ENCODE results near the gene VTI1A.

The VTI1A gene

GRCh38 chr10:112775892-112776674 lies 329.1 kb downstream of the VTI1A start:
- DNase-seq (ENCODE audit: low read depth): no peak
- TF ChIP-seq, protein P1, sequence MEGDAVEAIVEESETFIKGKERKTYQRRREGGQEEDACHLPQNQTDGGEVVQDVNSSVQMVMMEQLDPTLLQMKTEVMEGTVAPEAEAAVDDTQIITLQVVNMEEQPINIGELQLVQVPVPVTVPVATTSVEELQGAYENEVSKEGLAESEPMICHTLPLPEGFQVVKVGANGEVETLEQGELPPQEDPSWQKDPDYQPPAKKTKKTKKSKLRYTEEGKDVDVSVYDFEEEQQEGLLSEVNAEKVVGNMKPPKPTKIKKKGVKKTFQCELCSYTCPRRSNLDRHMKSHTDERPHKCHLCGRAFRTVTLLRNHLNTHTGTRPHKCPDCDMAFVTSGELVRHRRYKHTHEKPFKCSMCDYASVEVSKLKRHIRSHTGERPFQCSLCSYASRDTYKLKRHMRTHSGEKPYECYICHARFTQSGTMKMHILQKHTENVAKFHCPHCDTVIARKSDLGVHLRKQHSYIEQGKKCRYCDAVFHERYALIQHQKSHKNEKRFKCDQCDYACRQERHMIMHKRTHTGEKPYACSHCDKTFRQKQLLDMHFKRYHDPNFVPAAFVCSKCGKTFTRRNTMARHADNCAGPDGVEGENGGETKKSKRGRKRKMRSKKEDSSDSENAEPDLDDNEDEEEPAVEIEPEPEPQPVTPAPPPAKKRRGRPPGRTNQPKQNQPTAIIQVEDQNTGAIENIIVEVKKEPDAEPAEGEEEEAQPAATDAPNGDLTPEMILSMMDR (conservative IDR thresholded peaks at IDR 0.05; ENCODE audit: low read length): no peak
- H3K4me3 ChIP-seq (ENCODE audit: low read length): no peak overlapping the region

GRCh38 chr10:112778579-112778978 lies 331.6 kb downstream of the VTI1A start:
- H3K4me3 ChIP-seq (ENCODE audit: low read length): no peak overlapping the region
- TF ChIP-seq, protein P1 (conservative IDR thresholded peaks at IDR 0.05; ENCODE audit: low read length): no peak
- no peak for DNase-seq (ENCODE audit: low read depth)

GRCh38 chr10:112779025-112779770 lies 332.2 kb downstream of the VTI1A start:
- TF ChIP-seq, protein P1 (conservative IDR thresholded peaks at IDR 0.05; ENCODE audit: low read length): no peak
- no peak overlapping the region for H3K4me3 ChIP-seq (ENCODE audit: low read length)
- DNase-seq (ENCODE audit: low read depth): no peak

- peak; percentile 40 for DNase-seq (ENCODE audit: low read depth)
- TF ChIP-seq, protein P1 (conservative IDR thresholded peaks at IDR 0.05; ENCODE audit: low read length): no peak
- H3K4me3 ChIP-seq (ENCODE audit: low read length): no peak overlapping the region
Measured at GRCh38 chr10:112782200-112782907, 335.3 kb downstream of the VTI1A start.

DNA sequence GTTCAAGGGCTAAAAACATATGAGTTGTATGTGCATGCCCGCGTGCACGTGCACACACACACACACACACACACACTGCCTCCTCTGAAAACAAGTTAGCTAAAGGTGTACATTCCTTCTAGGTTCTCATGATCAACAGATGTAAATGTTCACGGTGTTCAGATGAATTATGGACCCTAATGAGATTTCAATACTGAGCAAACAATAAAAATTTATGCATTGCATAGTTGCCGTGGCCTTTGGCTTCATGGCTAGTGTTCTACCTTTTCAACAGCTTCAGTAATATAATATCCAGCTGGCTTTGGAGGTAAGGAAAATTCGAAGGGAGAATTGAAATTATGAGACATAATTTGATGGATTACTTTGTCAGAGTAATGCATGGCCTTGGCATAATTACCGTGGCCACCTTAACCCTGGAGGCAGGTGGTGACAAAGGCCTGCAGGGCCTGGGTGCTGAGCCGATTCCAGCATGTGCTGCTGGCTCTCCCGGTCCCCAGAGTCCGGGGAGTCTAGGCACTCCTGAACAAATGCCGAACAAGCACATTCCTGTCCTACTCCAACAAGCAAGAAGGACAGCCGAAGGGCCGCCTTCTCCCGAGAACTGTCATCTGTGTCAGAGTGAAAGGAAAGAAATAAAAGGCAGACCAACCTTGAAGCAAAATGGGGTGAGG lies 336.5 kb downstream of the VTI1A start:
- peak; percentile 14 for DNase-seq (ENCODE audit: low read depth)
- TF ChIP-seq, protein P1 (conservative IDR thresholded peaks at IDR 0.05; ENCODE audit: low read length): no peak
- no peak overlapping the region for H3K4me3 ChIP-seq (ENCODE audit: low read length)

GRCh38 chr10:112784022-112784461 lies 337.0 kb downstream of the VTI1A start:
- H3K4me3 ChIP-seq (ENCODE audit: low read length): no peak overlapping the region
- TF ChIP-seq, protein P1 (conservative IDR thresholded peaks at IDR 0.05; ENCODE audit: low read length): no peak

More at GRCh38 chr10:112784022-112784461, 337.0 kb downstream of the VTI1A start:
- no peak for DNase-seq (ENCODE audit: low read depth)

Measured in AG10803 (cell line).